Cardiac fibroblast (primary cell): Measurements from ENCODE around the gene CSHL1.
A peak's percentile ranks its signal among the peaks of the same experiment; 100 is the strongest.
"Not testable (repeated sequence)": the region's sequence is repeated elsewhere in the genome, so short reads cannot be mapped to it uniquely, and the experiment has no call there.

ENCODE experiments used
- DNase-seq, 2 donors: peaks; one replicate each; pipeline versions ENCODE4 v3.0.0 to v3.0.0-alpha.2; 2010; ENCODE audit warnings: low read depth in 2 of 2
- H3K4me3 ChIP-seq, 2 donors: replicated peaks in 1 of 2; 1 replicate in 1 of 2; 2 replicates in 1 of 2; pipeline ENCODE4 v1.5.1; 2011; ENCODE audit warnings: low read depth in 2 of 2, low read length in 2 of 2, mild to moderate bottlenecking in 2 of 2, moderate library complexity in 1 of 2
- TF ChIP-seq, protein P1 (sequence below): IDR thresholded peaks from one replicate; pipeline ENCODE4 v1.5.1; 2011; ENCODE audit warnings: low read depth, mild to moderate bottlenecking, low read length, inconsistent platforms

CSHL1 gene

GRCh38 chr17:63919311-63919723 lies 8.3 kb upstream of the CSHL1 start:
- TF ChIP-seq, protein P1, sequence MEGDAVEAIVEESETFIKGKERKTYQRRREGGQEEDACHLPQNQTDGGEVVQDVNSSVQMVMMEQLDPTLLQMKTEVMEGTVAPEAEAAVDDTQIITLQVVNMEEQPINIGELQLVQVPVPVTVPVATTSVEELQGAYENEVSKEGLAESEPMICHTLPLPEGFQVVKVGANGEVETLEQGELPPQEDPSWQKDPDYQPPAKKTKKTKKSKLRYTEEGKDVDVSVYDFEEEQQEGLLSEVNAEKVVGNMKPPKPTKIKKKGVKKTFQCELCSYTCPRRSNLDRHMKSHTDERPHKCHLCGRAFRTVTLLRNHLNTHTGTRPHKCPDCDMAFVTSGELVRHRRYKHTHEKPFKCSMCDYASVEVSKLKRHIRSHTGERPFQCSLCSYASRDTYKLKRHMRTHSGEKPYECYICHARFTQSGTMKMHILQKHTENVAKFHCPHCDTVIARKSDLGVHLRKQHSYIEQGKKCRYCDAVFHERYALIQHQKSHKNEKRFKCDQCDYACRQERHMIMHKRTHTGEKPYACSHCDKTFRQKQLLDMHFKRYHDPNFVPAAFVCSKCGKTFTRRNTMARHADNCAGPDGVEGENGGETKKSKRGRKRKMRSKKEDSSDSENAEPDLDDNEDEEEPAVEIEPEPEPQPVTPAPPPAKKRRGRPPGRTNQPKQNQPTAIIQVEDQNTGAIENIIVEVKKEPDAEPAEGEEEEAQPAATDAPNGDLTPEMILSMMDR = peak; percentile 94
- H3K4me3 ChIP-seq = no peak overlapping the region
- DNase-seq = peak; percentile 69 to 76

DNA sequence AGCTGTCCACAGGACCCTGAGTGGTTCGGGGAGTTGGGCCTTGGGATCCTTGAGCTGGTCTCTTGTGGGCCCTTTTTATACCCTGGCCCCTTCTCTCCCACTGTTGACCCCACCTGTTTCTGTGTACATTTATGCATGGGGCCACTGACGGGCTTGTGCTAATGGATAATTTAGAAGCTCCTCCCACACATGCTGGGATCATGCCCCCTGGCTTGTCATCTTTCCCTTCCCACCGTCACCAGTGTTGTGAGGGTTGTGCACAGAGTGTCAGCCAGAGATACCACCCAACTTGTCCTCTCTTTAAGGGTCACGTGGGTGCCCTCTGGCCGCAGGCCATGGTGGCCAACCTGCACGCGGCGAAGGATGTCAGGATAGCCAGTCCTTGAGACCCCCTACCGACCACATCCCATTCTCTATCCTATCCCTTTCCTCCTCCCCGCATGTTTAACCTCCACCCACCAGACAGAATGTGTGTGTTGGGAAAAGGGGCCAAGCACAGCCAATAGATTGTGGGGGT lies 7.8 kb upstream of the CSHL1 start, which contains the start of gene GH1:
Gene GH1 (minus strand): TSS at position 51 of the 517 bp plus-strand sequence. CDS start 63 bp downstream, outside the sequence.
- DNase-seq, H3K4me3 ChIP-seq: not testable (repeated sequence)

DNA sequence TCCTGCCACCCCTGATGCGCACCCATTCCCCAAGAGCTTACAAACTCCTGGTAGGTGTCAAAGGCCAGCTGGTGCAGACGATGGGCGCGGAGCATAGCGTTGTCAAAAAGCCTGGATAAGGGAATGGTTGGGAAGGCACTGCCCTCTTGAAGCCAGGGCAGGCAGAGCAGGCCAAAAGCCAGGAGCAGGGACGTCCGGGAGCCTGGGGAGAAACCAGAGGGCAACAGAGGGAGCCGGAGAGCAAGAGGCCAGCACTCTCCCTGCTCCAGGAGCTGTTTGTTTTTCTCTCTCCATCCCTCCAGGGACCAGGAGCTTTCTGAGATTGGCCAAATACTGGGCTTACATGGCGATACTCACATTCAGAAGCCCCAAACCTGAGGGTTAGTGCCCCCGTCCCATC lies 7.2 kb upstream of the CSHL1 start:
- H3K4me3 ChIP-seq = no peak overlapping the region
- DNase-seq = peak in 1 of 2 donors; percentile 13
- TF ChIP-seq, protein P1 = peak; percentile 6

DNA sequence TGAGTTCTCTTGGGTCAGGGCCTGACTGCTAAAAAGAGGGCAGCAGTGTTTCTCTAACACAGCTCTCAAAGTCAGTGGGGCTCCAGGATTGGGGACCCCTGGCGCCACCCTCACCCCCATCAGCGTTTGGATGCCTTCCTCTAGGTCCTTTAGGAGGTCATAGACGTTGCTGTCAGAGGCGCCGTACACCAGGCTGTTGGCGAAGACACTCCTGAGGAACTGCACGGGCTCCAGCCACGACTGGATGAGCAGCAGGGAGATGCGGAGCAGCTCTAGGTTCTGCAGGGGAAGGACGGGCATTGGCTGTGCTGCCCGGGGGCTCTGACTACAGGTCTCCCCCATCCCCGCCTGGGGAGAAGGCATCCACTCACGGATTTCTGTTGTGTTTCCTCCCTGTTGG lies 6.6 kb upstream of the CSHL1 start:
- no peak for DNase-seq
- no peak overlapping the region for H3K4me3 ChIP-seq
- TF ChIP-seq, protein P1 = no peak

DNA sequence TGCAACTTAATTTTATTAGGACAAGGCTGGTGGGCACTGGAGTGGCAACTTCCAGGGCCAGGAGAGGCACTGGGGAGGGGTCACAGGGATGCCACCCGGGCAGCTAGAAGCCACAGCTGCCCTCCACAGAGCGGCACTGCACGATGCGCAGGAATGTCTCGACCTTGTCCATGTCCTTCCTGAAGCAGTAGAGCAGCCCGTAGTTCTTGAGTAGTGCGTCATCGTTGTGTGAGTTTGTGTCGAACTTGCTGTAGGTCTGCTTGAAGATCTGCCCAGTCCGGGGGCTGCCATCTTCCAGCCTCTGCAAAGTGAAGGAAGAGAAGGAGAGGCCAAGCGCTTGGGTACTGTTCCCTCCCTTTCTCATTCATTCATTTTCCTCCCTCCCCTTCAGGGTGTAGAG lies 6.1 kb upstream of the CSHL1 start:
- DNase-seq, H3K4me3 ChIP-seq: not testable (repeated sequence)

DNA sequence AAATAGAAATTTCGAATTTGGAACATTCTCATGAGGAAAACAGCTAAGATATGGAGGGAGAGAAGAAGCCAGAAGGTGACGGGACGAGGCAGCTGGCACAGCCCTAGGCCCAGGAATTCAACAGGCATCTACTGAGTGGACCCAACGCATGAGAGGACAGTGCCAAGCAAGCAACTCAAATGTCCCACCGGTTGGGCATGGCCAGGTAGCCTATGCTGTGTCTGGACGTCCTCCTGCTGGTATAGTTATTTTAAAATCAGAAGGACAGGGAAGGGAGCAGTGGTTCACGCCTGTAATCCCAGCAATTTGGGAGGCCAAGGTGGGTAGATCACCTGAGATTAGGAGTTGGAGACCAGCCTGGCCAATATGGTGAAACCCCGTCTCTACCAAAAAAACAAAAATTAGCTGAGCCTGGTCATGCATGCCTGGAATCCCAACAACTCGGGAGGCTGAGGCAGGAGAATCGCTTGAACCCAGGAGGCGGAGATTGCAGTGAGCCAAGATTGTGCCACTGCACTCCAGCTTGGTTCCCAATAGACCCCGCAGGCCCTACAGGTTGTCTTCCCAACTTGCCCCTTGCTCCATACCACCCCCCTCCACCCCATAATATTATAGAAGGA lies 5.6 kb upstream of the CSHL1 start:
- DNase-seq = no peak
- TF ChIP-seq, protein P1 = no peak
- H3K4me3 ChIP-seq = no peak overlapping the region

GRCh38 chr17:63915753-63916152 lies 4.7 kb upstream of the CSHL1 start:
- DNase-seq, H3K4me3 ChIP-seq: not testable (repeated sequence)

- TF ChIP-seq, protein P1 = no peak
- no peak for DNase-seq
- H3K4me3 ChIP-seq = no peak overlapping the region
These were observed 3.4 kb upstream of the CSHL1 start for GRCh38 chr17:63914471-63914870.
